Pericardium fibroblast (primary cell): ENCODE measurements around the gene ZNF418. TPM values are rescaled to one million over a fixed set of nuclear protein-coding genes. Genes with fewer than 3 reads are reported as not detected.

ENCODE experiments used
- total RNA-seq: library from RNA; depleted of rRNA; stranded (reverse); fragments of >200 nt; gene quantifications from 2 replicates; pipeline ENCODE4 v1.2.3, GENCODE V29; 2015

The ZNF418 gene
- total RNA-seq = 2.9 and 3.3 TPM in 2 replicates

GRCh38 chr19:57934820-57935665 is at the start of gene ZNF418:
Gene ZNF418 (minus strand): TSS chr19:57935402. CDS start chr19:57933822, 1,580 bp downstream.

GRCh38 chr19:57974434-57974833 is 39.2 kb upstream of the ZNF418 start, which contains the start of gene C19orf18:
Gene C19orf18 (minus strand): TSS chr19:57974534. CDS start chr19:57974432, 102 bp downstream.

GRCh38 chr19:57947419-57948134 is 12.4 kb upstream of the ZNF418 start, which contains the start of gene ZNF256:
Gene ZNF256 (minus strand): TSS chr19:57947706. CDS start chr19:57947474, 232 bp downstream.

GRCh38 chr19:57916168-57916995 is 18.8 kb downstream of the ZNF418 start, which contains the start of gene ZNF417:
Gene ZNF417 (minus strand): TSS chr19:57916592. CDS start chr19:57916411, 181 bp downstream.

GRCh38 chr19:57888560-57889231 is 46.5 kb downstream of the ZNF418 start, which contains the start of gene ZNF814:
Gene ZNF814 (minus strand): TSS chr19:57889037. CDS start chr19:57888802, 235 bp downstream.

Other genes starting within 250 kb of the ZNF418 start
- gene ZNF154, start 226.2 kb downstream of the ZNF418 start, total RNA-seq = 2.3 and 4.3 TPM in 2 replicates
- 6.2 and 7.0 TPM in 2 replicates for gene ZNF671, start 207.8 kb downstream of the ZNF418 start, total RNA-seq
- gene ZNF776, start 188.6 kb downstream of the ZNF418 start, total RNA-seq = 4.7 and 9.1 TPM in 2 replicates
- gene ZNF586, start 165.7 kb downstream of the ZNF418 start, total RNA-seq = 4.7 and 12.6 TPM in 2 replicates
- gene ZNF552, start 120.5 kb downstream of the ZNF418 start, total RNA-seq = 0.85 and 2.6 TPM in 2 replicates
- 7.9 and 10.6 TPM in 2 replicates for gene ZNF587B, start 105.1 kb downstream of the ZNF418 start, total RNA-seq
- 9.0 and 15.4 TPM in 2 replicates for gene ZNF587, start 85.5 kb downstream of the ZNF418 start, total RNA-seq
- gene ZNF814, start 46.4 kb downstream of the ZNF418 start, total RNA-seq = 2.9 and 7.7 TPM in 2 replicates
- gene ZNF417, start 18.8 kb downstream of the ZNF418 start, total RNA-seq = 6.9 and 7.8 TPM in 2 replicates
- gene ZNF256, start 12.3 kb upstream of the ZNF418 start, total RNA-seq = 2.6 and 3.8 TPM in 2 replicates
- gene C19orf18, start 39.1 kb upstream of the ZNF418 start, total RNA-seq = not detected in 2 replicates
- gene ZNF606, start 67.4 kb upstream of the ZNF418 start, total RNA-seq = 8.2 and 8.3 TPM in 2 replicates
- not detected in 2 replicates for gene ZSCAN1, start 98.6 kb upstream of the ZNF418 start, total RNA-seq
- 3.3 and 3.4 TPM in 2 replicates for gene ZNF135, start 123.9 kb upstream of the ZNF418 start, total RNA-seq
- gene ZSCAN18, start 162.8 kb upstream of the ZNF418 start, total RNA-seq = 34.6 and 41.3 TPM in 2 replicates
- 9.1 and 10.0 TPM in 2 replicates for gene ZNF329, start 215.4 kb upstream of the ZNF418 start, total RNA-seq
- gene ZNF274, start 247.7 kb upstream of the ZNF418 start, total RNA-seq = 14.6 and 18.6 TPM in 2 replicates